Measurements from ENCODE around the gene PTBP1. TPM values are rescaled to one million over a fixed set of nuclear protein-coding genes. Genes with fewer than 3 reads are reported as not detected.

PTBP1 gene
- total and polyA plus RNA-seq, 2 donors (not counting 1 experiment from before 2014, with no cell fraction given): 137 to 309 TPM

DNA sequence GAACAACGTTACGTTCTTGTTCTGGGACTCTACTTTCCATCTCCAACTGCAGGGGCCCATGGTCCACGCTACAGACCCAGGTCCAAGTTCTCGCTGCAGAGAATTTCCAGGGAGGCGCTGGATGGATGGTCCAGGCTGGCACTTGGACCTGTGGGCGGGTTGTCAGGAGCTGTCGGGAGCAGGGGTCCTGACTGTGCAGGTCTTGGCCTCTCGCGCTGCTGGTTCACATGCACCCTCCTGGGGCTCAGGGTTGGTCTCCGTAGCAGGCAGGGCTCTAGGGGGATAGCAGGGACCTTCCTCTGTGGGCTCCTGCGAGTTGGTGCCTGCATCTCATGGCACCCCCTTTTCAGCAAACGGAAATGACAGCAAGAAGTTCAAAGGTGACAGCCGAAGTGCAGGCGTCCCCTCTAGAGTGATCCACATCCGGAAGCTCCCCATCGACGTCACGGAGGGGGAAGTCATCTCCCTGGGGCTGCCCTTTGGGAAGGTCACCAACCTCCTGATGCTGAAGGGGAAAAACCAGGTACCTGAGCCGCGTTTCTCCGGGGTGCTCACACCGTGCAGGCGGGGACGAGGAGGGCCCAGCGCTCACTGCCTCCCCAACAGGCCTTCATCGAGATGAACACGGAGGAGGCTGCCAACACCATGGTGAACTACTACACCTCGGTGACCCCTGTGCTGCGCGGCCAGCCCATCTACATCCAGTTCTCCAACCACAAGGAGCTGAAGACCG lies 6.6 kb downstream of the PTBP1 start:
- Mint-ChIP-seq H3K27ac (no peak overlapping the region), H3K9me3 (ENCODE audit: insufficient read depth) (no peaks in the 10 kb centered on the region), H3K4me1 (peaks cover 35% of the 10 kb centered on the region), H3K4me3 (no peak overlapping the region), H3K27me3 (no peaks in the 10 kb centered on the region)
- Histone ChIP-seq H2AFZ (ENCODE audit: insufficient read depth, low read depth, low read length, poor library complexity, severe bottlenecking) (no peak overlapping the region), H3K79me2 (ENCODE audit: control insufficient read depth, insufficient read depth, low read length) (peaks cover 93% of the 10 kb centered on the region), H3K9ac (ENCODE audit: low read length) (no peak overlapping the region), H3K4me1 (ENCODE audit: control insufficient read depth in 2 of 2, insufficient read depth in 2 of 2, low read length in 2 of 2) (peaks cover 22 to 31% of the 10 kb centered on the region in 2 donors), H3K27ac (ENCODE audit: low read length in 2 of 2) (no peak overlapping the region), H3K4me2 (replicated peaks; ENCODE audit: low read depth, low read length, poor library complexity, severe bottlenecking) (no peak overlapping the region), H3K36me3 (replicated peaks in 1 of 2; ENCODE audit: control extremely low read depth in 1 of 2, control insufficient read depth in 1 of 2, extremely low read depth in 1 of 2, insufficient read depth in 2 of 2, low read length in 1 of 2) (peaks cover 6 to 80% of the 10 kb centered on the region in 2 experiments), H3K4me3 (ENCODE audit: control extremely low read depth in 1 of 5, extremely low read depth in 1 of 5, insufficient read depth in 1 of 5, low read depth in 2 of 5, low read length in 4 of 5) (no peak overlapping the region), H3K9me3 (ENCODE audit: control extremely low read depth in 1 of 3, control insufficient read depth in 2 of 3, insufficient read depth in 1 of 3, low read length in 2 of 3) (no peaks in the 10 kb centered on the region), H4K20me1 (ENCODE audit: control insufficient read depth, insufficient read depth, low read length, poor library complexity, severe bottlenecking) (peaks cover 100% of the 10 kb centered on the region), H3K27me3 (replicated peaks in 1 of 4; ENCODE audit: control extremely low read depth in 1 of 4, control insufficient read depth in 3 of 4, insufficient read depth in 4 of 4, low read length in 3 of 4) (no peaks in the 10 kb centered on the region)
- peak; percentile 21 for DNase-seq
- ATAC-seq (ENCODE audit: low read depth): no peak
- 99% methylated on average over 31 of the region's 31 CpGs for WGBS (ENCODE audit: insufficient coverage)
- CTCF ChIA-PET: no interaction called here
- POLR2A ChIA-PET: no interaction called here
- intact Hi-C loops (cut with micrococcal nuclease): no loop called here
- TF ChIP-seq, protein P1, sequence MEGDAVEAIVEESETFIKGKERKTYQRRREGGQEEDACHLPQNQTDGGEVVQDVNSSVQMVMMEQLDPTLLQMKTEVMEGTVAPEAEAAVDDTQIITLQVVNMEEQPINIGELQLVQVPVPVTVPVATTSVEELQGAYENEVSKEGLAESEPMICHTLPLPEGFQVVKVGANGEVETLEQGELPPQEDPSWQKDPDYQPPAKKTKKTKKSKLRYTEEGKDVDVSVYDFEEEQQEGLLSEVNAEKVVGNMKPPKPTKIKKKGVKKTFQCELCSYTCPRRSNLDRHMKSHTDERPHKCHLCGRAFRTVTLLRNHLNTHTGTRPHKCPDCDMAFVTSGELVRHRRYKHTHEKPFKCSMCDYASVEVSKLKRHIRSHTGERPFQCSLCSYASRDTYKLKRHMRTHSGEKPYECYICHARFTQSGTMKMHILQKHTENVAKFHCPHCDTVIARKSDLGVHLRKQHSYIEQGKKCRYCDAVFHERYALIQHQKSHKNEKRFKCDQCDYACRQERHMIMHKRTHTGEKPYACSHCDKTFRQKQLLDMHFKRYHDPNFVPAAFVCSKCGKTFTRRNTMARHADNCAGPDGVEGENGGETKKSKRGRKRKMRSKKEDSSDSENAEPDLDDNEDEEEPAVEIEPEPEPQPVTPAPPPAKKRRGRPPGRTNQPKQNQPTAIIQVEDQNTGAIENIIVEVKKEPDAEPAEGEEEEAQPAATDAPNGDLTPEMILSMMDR (IDR thresholded peaks at IDR 0.05): no peak
- TF ChIP-seq EZH2 (IDR thresholded peaks at IDR 0.05; ENCODE audit: borderline replicate concordance, insufficient read depth, low read depth, low read length, poor library complexity, severe bottlenecking): no peak

DNA sequence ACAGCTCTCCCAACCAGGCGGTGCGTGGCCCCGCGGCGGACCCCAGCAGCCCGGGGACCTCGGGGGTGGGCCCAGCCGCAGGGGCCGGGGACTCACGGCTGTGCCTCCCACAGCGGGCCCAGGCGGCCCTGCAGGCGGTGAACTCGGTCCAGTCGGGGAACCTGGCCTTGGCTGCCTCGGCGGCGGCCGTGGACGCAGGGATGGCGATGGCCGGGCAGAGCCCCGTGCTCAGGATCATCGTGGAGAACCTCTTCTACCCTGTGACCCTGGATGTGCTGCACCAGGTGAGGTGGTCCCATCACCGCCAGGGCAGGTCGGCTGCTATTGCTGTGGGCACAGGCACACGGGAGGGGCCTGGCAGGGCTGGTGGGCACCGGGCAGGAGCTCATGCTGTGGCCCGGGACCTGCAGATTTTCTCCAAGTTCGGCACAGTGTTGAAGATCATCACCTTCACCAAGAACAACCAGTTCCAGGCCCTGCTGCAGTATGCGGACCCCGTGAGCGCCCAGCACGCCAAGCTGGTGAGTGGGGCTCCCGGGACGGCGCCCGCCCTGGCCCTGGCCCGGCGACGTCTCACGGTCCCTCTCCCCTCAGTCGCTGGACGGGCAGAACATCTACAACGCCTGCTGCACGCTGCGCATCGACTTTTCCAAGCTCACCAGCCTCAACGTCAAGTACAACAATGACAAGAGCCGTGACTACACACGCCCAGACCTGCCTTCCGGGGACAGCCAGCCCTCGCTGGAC lies 7.3 kb downstream of the PTBP1 start:
- Histone ChIP-seq H3K4me2 (replicated peaks; ENCODE audit: low read depth, low read length, poor library complexity, severe bottlenecking) (no peak overlapping the region), H3K4me1 (ENCODE audit: control insufficient read depth in 2 of 2, insufficient read depth in 2 of 2, low read length in 2 of 2) (peaks cover 14 to 23% of the 10 kb centered on the region in 2 donors), H3K27ac (ENCODE audit: low read length in 2 of 2) (no peak overlapping the region), H3K9me3 (ENCODE audit: control extremely low read depth in 1 of 3, control insufficient read depth in 2 of 3, insufficient read depth in 1 of 3, low read length in 2 of 3) (no peaks in the 10 kb centered on the region), H3K9ac (ENCODE audit: low read length) (no peak overlapping the region), H4K20me1 (ENCODE audit: control insufficient read depth, insufficient read depth, low read length, poor library complexity, severe bottlenecking) (peaks cover 100% of the 10 kb centered on the region), H2AFZ (ENCODE audit: insufficient read depth, low read depth, low read length, poor library complexity, severe bottlenecking) (no peak overlapping the region), H3K36me3 (replicated peaks in 1 of 2; ENCODE audit: control extremely low read depth in 1 of 2, control insufficient read depth in 1 of 2, extremely low read depth in 1 of 2, insufficient read depth in 2 of 2, low read length in 1 of 2) (peaks cover 6 to 80% of the 10 kb centered on the region in 2 experiments), H3K79me2 (ENCODE audit: control insufficient read depth, insufficient read depth, low read length) (peaks cover 86% of the 10 kb centered on the region), H3K27me3 (replicated peaks in 1 of 4; ENCODE audit: control extremely low read depth in 1 of 4, control insufficient read depth in 3 of 4, insufficient read depth in 4 of 4, low read length in 3 of 4) (no peaks in the 10 kb centered on the region), H3K4me3 (ENCODE audit: control extremely low read depth in 1 of 5, extremely low read depth in 1 of 5, insufficient read depth in 1 of 5, low read depth in 2 of 5, low read length in 4 of 5) (no peak overlapping the region)
- peak; percentile 28 for DNase-seq
- WGBS (ENCODE audit: insufficient coverage): 96% methylated on average over 53 of the region's 53 CpGs
- ChIA-PET POLR2A (no interaction called here), CTCF (interaction anchor here (0.7 kb wide), 1 partner anchor 118 kb away, joined by 3 read pairs; no protein-coding TSS in a partner anchor)
- Mint-ChIP-seq H3K27ac (no peak overlapping the region), H3K9me3 (ENCODE audit: insufficient read depth) (no peaks in the 10 kb centered on the region), H3K4me1 (peaks cover 28% of the 10 kb centered on the region), H3K4me3 (no peak overlapping the region), H3K27me3 (no peaks in the 10 kb centered on the region)
- ATAC-seq (ENCODE audit: low read depth): no peak
- intact Hi-C loops (cut with micrococcal nuclease): no loop called here
- TF ChIP-seq EZH2 (IDR thresholded peaks at IDR 0.05; ENCODE audit: borderline replicate concordance, insufficient read depth, low read depth, low read length, poor library complexity, severe bottlenecking): no peak
- TF ChIP-seq, protein P1 (IDR thresholded peaks at IDR 0.05): no peak

All from B cell (primary cell).